Body of pancreas (tissue), 4 donors: ENCODE results near the gene EFCAB13.

ENCODE experiments used
- POLR2A ChIP-seq, 3 donors: fragments of 450-650 bp; IDR thresholded peaks; one replicate each; pipeline ENCODE4 v1.6.1; 2016; ENCODE audit warnings: antibody characterized with exemption in 3 of 3, mild to moderate bottlenecking in 2 of 3
- TF ChIP-seq, protein P1 (sequence below), 7 experiments: fragments of 450-650 bp in 4 of 7; fragments of 200-600 bp in 3 of 7; sonication (generic) in 3 of 7; IDR thresholded peaks; one replicate each; pipeline ENCODE4 v1.5.1; 2016 to 2019; ENCODE audit warnings: antibody characterized with exemption in 7 of 7

DNA sequence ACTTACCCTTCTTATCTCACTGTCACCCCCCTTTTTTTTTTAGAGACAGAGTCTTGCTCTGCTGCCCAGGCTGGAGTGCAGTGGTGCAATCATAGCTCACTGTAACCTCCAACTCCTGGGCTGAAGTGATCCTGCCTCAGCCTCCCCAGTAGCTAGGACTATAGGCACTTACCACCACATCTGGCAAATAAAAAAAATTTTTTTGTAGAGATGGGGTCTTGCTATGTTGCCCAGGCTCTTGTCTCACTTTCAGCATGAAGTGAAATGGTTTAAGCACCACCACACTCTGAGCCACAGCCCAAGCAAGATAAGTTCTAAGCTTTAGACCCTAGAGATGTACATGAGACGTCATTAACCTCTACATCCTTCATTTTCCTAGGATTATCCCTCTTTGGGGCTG lies 34.5 kb upstream of the EFCAB13 start:
- TF ChIP-seq, protein P1, sequence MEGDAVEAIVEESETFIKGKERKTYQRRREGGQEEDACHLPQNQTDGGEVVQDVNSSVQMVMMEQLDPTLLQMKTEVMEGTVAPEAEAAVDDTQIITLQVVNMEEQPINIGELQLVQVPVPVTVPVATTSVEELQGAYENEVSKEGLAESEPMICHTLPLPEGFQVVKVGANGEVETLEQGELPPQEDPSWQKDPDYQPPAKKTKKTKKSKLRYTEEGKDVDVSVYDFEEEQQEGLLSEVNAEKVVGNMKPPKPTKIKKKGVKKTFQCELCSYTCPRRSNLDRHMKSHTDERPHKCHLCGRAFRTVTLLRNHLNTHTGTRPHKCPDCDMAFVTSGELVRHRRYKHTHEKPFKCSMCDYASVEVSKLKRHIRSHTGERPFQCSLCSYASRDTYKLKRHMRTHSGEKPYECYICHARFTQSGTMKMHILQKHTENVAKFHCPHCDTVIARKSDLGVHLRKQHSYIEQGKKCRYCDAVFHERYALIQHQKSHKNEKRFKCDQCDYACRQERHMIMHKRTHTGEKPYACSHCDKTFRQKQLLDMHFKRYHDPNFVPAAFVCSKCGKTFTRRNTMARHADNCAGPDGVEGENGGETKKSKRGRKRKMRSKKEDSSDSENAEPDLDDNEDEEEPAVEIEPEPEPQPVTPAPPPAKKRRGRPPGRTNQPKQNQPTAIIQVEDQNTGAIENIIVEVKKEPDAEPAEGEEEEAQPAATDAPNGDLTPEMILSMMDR (IDR thresholded peaks at IDR 0.05): no peak
- no peak for TF ChIP-seq POLR2A (IDR thresholded peaks at IDR 0.05)
